GM18907 (cell line): ENCODE results near the gene ADD1.
A peak's percentile ranks its signal among the peaks of the same experiment; 100 is the strongest.

Source experiments
- ATAC-seq: cut with Tn5 transposase; IDR thresholded peaks from one replicate; pipeline ENCODE4 v1.9.1; 2021; ENCODE audit warnings: mild to moderate bottlenecking, moderate library complexity; ENCODE audit not compliant: unreplicated experiment

Gene ADD1

DNA sequence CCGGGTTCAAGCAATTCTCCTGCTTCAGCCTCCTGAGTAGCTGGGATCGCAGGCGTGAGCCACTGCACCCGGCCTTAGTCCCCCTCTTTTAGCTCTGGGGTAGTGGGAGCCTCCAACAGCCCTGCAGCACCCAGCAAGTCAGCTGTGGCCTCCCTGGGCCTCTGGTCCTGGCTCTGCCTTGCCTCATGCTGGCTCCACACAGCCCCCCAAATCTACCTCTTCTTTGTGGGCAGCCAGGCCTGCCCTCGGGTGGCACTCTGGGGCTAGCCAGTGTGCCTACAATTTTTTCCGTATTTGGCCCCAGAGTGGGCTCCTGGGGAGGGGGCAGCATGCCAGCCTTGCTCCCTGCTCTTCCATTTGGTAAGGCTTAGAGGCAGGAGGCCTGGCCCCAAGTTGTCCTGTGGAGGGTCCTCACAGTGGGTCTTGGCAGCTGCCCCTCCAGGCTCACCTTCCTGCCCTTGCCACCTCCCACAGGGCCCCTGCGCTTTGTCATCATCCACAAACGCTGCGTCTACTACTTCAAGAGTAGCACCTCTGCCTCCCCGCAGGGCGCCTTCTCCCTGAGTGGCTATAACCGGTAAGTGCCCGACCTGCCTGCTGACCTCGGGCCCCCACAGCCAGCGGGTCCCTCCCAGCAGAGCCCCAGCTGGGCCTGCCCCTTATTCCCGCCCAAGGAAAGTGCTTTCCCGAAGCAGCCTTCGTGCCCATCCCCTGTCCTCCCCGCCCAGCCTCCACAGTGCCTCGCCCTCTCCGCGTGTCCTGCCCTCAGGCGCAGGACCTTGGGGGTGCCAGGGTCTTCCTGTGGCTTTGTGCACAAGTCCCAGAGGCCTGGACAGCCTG is 21.0 kb upstream of the ADD1 start:
- no peak for ATAC-seq

DNA sequence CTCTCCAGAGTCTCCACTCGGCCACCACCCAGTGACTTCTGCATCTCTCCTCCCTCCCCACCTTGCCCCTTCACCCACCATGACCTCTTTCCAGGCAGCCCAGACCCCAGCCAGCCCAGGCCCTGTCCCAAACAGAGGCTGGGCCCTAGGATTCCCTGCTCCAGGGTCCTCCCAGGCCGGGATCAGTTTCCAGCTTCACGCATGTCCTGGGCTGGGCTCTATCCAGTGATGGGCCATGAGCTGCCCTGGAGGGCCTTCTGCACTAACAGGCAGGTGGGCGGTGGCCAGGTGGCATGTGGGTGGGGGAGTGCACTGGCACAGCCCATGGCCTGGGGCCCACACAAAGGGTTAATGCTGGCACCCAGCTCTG is 20.4 kb upstream of the ADD1 start:
- ATAC-seq: no peak

DNA sequence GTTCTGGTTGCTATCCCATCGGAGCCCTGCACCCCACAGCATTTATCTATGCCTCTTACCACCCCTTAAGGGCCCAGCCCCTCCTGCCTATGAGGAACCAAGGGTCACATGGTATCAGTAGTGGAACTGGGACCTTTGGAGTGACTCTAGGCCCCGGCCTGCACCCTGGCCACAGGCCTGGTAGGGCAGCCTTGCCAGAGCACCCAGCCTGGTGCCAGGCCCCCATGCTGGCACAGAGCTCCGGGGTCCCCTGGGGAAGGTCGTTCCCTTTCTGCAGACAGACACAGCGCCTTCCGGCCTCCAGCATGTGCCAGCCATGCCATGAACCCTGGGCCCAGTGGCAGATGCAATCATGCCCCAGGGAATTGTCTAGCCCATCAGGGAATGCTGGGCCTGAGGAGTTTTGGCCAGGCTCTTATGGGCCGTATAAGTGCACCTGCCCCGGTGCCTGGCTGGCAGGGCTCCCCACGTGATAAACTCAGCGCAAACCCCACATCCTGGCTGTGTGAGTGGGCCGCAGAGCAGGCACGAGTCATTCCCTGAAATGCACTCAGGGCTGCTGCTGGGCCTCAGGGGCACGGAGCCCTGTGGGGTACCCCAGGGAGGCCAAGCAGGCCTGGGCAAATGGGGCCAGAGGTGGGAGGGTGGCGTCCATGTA is 19.8 kb upstream of the ADD1 start:
- ATAC-seq: no peak

DNA sequence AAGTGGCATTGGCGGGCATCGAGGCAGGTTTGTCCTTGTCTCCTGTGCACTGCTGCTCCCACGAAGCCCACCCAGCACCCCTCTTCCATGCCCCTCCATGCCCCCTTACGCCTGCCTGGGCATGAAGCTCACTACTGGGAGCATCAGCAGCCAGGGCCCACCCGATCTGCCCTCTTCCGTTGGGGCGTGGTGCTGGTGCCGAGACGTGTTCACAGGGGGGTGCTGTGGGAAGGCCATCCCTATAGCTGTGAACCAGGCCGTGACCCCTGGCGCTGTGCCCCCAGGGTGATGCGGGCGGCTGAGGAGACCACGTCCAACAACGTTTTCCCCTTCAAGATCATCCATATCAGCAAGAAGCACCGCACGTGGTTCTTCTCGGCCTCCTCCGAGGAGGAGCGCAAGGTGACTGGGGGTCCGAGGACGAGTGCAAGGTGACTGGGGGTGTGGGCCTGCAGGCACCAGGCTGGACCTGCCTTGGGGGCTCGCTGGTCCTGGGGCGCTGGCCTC is 19.3 kb upstream of the ADD1 start:
- ATAC-seq: no peak

DNA sequence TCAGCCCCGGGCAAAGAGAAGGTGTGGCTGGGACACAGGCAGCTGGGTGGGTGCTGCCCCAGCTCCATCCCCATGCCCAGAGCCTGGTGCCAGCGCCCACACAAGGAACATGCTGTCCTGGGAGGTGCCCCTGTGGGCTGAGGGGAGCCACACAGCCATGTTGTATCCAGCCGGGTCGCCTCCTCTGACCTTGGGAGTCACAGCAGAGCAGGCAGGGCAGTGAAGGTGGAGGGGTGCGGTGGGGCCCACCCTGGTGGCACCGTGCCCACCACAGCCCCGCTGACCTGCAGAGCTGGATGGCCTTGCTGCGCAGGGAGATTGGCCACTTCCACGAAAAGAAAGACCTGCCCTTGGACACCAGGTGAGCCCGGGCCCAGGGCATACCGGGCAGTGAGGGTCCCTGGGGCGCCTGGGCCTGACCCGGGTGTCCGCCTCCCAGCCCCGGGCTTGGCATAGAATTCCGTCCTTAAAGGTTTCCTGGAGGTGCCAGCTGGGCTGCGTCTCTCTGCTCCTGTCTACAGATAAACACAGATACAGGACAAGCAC is 18.7 kb upstream of the ADD1 start:
- ATAC-seq: no peak

DNA sequence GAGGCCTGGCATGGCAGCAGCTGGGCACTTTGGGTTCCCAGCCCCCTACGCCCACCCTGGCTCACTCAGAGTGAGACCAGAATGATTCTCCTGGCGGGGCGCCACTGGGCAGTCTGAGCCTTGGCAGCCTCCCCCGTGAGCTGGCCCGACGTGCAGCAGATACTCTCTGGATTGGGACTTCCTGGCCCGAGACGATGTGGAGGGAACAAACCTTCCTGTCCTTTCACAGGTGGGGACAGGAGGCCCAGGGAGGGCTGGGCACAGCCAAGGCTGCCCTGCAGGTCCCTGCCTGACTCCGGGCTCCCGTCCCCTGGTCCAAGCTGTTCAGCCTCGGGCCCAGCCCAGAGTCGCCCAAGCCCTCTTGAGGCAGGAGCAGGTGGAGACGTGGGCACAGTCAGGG is 17.9 kb upstream of the ADD1 start:
- no peak for ATAC-seq

DNA sequence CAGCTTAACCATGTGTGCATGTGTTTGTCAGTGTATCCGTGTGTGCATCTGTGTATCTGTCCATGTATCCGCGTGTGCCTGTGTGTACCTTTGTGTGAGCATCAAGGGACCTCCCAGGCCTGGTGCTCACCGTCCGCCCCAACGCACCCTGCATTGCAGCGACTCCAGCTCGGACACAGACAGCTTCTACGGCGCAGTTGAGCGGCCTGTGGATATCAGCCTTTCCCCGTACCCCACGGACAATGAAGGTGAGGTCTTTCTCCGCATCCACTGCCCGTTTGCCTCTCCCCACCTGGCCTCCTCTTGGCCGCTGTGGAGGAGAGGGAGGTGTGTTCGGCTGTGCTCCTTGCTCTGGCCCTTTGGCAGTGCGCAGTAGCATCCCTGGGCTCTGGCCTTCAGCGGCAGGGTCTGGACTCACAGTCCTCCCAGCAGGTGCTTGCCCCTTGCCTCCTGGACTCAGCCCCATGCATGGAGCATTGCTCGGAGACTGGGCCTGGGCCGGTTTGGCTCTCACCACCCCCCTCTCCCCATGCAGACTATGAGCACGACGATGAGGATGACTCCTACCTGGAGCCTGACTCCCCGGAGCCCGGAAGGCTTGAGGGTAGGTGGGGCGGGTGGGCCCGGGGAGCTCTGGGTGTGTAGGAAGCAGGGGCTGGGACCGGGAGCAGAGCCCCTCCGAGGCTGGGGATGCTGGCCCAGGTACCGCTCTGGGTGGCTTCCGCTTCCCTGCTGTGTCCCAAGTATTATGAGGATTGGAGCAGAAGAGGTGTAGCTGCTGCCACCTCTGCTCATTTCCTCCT is 16.4 kb upstream of the ADD1 start:
- ATAC-seq: no peak

DNA sequence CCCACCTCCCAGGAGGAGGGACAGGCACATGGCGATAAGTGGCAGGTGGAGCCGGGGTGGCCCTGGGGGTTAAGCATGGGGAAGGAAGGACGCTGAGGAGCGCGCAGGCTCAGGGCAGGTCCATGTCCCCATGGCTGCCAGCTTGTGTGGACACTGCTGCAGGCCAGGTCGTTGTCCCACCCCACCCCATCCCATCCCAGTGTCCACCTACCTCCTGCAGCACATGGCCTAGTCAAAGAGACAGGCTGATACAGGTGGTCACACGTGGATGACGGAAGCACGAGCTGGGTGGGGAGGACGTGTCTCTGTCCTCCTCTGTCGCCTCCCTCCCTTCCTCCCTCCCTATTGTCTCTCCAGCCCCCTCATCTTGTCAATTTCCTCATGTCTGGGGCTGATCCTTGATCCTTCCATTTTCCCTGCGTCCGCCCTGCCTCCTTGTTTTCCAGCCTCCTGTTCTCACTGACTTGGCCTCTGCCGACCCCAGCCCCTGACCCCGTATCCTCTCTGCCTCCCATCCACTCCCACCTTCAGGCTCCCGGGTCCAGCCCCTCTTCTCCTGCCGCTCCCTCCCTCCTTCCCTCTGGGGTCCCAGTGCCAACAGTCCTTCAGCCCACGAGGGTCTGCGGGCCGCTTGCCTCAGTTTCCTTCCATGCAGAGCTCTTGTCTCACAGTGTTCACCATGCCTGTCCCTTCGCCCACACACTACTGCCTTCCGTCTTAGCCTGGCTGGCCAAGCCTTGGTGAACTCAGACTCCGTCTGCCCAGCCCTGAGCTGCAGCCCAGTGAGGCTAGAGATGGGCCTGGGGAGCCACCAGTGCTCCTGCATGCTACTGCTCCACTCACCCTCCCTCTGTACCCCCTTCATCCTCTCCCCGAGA is 15.5 kb upstream of the ADD1 start:
- ATAC-seq: no peak

DNA sequence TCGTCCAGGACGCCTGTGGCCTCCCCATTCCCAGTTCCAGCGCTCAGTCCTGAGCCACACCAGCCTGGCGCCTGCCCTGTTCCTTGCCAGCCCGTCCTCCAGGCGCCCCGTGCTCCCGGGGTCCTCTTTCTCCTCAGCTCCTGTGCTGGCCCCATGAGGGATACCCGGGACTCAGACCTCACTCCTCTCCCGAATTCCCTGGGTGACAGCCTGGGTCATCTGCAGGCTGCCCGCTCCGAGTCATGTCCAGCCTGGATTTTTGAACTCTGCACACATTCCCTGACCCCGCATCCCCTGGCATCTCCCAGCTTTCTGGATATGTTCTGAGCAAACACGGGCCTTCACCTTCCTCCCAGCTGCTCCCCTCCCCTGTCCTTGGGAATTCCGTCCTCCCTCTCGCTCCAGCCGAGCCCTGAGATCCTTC is 14.9 kb upstream of the ADD1 start:
- ATAC-seq: no peak

DNA sequence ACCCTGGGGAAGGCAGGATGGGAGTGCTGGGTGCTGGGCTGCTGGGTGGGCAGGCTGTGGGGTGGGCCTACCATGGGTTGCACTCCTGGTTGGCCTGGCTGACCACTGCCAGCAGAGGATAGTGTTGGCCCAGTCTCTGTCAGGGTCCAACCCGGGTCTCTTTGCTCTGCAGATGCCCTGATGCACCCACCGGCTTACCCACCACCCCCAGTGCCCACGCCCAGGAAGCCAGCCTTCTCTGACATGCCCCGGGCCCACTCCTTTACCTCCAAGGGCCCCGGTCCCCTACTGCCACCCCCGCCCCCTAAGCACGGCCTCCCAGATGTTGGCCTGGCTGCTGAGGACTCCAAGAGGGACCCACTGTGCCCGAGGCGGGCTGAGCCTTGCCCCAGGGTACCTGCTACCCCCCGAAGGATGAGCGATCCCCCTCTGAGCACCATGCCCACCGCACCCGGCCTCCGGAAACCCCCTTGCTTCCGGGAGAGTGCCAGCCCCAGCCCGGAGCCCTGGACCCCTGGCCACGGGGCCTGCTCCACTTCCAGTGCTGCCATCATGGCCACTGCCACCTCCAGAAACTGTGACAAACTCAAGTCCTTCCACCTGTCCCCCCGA is 14.2 kb upstream of the ADD1 start:
- ATAC-seq: no peak

DNA sequence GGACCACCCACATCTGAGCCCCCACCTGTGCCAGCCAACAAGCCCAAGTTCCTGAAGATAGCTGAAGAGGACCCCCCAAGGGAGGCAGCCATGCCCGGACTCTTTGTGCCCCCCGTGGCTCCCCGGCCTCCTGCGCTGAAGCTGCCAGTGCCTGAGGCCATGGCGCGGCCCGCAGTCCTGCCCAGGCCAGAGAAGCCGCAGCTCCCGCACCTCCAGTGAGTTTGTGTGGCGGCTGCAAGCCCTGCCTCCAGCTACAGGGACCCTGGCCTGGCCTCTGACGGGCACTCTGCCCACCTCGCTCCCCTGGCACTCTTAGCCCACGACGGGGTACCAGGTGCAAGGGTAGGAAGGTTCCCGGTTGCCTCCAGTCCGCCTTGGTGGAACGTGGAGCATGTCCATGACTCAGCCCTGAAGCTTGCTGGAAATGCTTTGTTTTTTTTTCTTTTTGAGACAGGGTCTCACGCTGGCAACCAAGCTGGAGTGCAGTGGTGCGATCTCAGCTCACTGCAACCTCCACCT is 13.7 kb upstream of the ADD1 start:
- no peak for ATAC-seq

DNA sequence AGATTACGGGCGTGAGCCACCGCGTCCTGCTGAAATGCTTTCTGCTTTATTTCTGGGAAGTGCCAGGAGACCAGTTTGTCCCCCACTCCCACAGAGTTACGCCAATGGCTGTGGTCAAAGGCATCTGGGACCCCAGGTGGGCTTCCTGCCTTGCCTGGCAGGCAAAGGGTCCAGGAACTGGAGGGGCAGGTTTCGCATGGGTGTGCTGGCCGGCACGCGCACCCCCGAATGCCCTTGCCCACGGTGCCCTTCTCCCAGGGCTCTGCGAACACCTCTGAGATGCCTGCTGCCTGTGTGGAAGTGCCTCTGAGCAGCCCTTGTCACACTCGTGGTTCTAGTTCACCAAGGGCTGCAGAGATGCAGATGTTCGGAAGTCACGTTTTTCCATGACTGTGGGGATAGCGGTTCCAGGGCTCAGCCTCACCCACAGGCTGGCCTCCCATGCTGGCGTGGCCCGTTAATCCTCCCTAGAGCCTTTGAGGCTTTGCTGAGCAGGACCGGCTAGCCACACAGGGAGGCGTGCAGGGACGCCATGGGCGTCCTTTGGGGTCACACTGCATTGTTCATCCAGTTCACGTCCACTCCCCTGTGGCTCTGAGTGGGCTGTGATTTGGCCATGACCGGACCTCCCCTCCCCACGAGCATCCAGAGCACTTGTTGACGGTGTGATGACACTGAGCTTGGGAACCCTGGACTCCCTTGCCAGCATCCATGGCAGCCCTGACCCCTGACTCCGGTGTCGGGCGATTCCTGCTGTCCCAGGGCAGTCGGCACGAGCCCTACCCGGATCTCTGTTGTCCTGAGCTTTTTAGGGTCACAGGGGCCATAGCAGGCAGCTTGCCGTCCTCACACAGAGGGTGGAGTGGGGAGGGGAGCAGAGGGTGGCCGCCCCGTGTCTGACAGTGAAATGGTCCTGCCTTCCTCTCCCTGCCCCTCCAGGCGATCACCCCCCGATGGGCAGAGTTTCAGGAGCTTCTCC is 12.7 kb upstream of the ADD1 start:
- ATAC-seq: no peak

DNA sequence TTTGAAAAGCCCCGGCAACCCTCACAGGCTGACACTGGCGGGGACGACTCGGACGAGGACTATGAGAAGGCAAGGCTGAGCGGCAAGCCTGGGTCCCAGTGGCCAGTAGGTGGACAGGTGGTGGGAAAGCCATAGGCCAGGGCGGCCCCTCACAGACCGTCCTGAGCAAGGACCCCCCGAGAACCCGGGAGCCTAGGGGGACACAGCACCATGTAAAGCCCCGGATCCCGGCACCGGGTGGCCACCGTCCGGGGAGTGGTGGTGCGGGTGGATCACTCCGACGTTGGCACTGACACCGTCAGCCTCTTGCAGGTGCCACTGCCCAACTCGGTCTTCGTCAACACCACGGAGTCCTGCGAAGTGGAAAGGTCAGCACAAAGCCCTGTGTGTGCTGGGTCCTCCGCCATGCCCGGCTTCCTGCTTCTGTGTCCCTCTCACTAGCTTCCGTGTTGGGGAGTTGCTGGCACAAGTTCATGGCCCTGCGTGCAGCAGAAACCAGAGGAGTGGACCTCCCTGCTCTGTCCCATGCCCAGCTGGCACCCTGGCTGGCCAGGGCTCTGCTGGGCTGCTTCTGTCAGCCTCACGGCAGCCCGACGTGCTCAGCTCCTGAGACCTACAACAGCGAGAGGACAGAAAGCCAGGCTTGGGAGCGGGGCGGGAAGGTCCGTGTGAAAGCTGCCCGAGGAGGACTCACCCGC is 11.9 kb upstream of the ADD1 start:
- ATAC-seq: no peak

DNA sequence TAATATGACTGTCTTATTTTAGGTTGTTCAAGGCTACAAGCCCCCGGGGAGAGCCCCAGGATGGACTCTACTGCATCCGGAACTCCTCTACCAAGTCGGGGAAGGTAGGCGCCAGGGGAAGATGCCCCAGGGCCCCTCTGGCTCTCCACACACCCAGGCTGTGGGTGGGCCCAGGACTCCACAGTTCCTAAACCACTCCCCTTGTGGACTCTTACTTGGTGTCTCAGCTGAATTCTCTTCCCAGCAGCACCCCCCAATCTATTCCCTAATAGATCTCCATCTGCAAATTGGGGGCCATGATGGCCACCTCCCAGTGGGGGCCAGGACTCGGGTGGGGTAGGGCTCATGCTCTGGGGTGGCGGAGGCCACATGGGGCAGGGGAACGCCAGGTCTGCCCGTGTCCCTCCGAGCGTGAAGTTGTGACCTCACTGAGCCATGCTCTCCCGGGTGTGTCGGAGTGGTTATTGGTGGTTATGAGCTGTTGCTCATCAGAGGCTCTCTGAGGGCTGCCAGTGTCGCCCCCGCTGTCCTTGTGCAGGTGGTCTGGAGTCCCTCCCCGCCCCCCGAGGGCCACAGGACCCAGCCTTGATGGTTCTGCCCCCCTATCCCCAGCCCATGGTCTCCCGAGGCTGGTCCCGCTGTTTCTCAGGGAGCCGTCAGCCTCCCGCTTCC is 11.2 kb upstream of the ADD1 start:
- ATAC-seq: peak; percentile 59

DNA sequence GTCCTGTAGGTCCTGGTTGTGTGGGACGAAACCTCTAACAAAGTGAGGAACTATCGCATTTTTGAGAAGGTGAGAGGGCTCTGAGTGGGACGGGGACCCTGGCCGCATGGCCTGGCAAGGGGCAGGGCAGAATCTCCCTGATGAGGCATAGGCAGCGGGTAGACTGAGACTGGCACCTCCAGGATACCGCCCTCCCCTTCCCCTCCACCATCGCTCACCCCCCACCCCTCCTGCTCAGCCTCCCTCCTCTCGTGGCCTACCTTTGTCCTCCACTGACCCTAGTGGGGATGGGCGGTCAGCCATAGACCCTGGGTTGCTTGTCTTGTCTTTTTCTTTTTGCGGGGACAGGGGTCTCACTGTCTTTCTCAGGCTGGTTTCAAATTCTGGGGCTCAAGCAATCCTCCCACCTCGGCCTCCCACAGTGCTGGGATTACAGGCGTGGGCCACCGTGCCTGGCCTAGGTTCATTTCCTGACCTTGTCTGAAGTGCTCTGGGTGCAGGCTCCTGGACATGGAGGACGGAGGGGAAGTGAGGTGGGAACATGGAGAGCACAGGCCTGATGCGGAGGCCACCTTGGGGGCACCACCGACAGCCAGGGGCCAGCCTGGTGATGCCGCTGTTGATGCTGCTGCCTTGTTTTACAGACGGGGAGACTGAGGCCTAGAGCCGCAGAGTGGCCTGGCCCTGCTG is 10.5 kb upstream of the ADD1 start:
- no peak for ATAC-seq

DNA sequence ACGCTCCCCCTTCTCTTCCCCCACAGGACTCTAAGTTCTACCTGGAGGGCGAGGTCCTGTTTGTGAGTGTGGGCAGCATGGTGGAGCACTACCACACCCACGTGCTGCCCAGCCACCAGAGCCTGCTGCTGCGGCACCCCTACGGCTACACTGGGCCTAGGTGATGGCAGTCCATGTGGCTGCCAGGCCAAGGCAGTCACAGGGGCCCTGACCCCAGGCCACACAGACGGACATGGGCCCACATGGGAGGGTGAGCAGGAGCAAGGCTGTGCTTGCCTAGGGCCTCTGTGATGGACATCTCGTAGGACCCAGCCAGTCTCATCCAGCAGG is 10.0 kb upstream of the ADD1 start:
- ATAC-seq: no peak
